IMR-90 (cell line): ENCODE results near the gene EIF2A.

Experiments
- CEBPB ChIP-seq: IDR thresholded peaks from 2 replicates; pipeline ENCODE4 v1.6.1; 2012; ENCODE audit warnings: low read depth, low read length, improper control_type of control experiment
- CHD1 ChIP-seq: IDR thresholded peaks from 2 replicates; pipeline ENCODE4 v1.6.1; 2012; ENCODE audit warnings: low read depth, low read length, improper control_type of control experiment
- MAZ ChIP-seq: IDR thresholded peaks from 2 replicates; pipeline ENCODE4 v1.6.1; 2012; ENCODE audit warnings: low read depth, mild to moderate bottlenecking, low read length, improper control_type of control experiment, moderate library complexity, borderline replicate concordance
- MXI1 ChIP-seq: IDR thresholded peaks from 2 replicates; pipeline ENCODE4 v1.6.1; 2012; ENCODE audit warnings: low read depth, mild to moderate bottlenecking, low read length, moderate library complexity, borderline replicate concordance
- POLR2A ChIP-seq: IDR thresholded peaks from 2 replicates; pipeline ENCODE4 v1.6.1; 2012; ENCODE audit warnings: mild to moderate bottlenecking, low read depth, low read length
- RAD21 ChIP-seq: IDR thresholded peaks from 2 replicates; pipeline ENCODE4 v1.6.1; 2012; ENCODE audit warnings: low read length, improper control_type of control experiment
- RCOR1 ChIP-seq: IDR thresholded peaks from 2 replicates; pipeline ENCODE4 v1.6.1; 2012; ENCODE audit warnings: mild to moderate bottlenecking, low read length, improper control_type of control experiment; ENCODE audit not compliant: insufficient replicate concordance
- RFX5 ChIP-seq: IDR thresholded peaks from 2 replicates; pipeline ENCODE4 v1.8.0; 2012; ENCODE audit warnings: low read depth, mild to moderate bottlenecking, low read length, moderate library complexity
- SMC3 ChIP-seq: fragments of 150-350 bp; IDR thresholded peaks from 2 replicates; pipeline ENCODE4 v1.6.1; 2016; ENCODE audit warnings: low read depth, mild to moderate bottlenecking, antibody characterized with exemption, low read length, moderate library complexity
- TF ChIP-seq, protein P1 (sequence below): conservative IDR thresholded peaks from 2 replicates; pipeline ENCODE4 v1.5.1; 2012; ENCODE audit warnings: mild to moderate bottlenecking, low read depth, low read length, improper control_type of control experiment
- TF ChIP-seq, protein P2 (sequence below): fragments of 150-350 bp; IDR thresholded peaks from 2 replicates; pipeline ENCODE4 v1.6.1; 2017; ENCODE audit warnings: mild to moderate bottlenecking, antibody characterized with exemption, low read length, low read depth
- TF ChIP-seq, protein P3 (sequence below): fragments of 150-350 bp; IDR thresholded peaks from 2 replicates; pipeline ENCODE4 v1.6.1; 2016; ENCODE audit warnings: low read depth, mild to moderate bottlenecking, low read length, moderate library complexity, borderline replicate concordance

DNA sequence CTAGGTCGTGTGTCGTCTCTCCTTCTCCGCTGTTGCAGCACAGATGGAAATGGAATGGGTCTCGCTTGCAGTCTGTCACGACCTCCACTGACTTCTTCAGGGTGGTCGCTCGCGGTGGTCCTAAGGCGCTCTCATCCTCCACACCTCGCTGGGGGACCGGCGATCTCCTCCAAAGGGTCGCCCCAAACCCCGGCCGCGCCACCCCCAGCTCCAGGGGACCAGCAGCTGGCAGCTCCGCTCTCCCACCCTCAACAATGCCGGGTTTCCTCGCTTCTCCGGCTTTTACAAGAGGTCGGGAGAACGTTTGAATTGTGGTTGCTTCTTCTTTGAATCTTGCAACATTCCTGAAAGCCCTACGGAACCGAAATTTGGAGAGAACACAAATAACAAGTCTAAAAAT is 26.2 kb upstream of the EIF2A start:
- TF ChIP-seq MXI1 (no peak), MAZ (no peak), CEBPB (no peak), POLR2A (no peak), RFX5 (no peak), CHD1 (no peak), SMC3 (no peak), RCOR1 (no peak), RAD21 (no peak)
- TF ChIP-seq, protein P1, sequence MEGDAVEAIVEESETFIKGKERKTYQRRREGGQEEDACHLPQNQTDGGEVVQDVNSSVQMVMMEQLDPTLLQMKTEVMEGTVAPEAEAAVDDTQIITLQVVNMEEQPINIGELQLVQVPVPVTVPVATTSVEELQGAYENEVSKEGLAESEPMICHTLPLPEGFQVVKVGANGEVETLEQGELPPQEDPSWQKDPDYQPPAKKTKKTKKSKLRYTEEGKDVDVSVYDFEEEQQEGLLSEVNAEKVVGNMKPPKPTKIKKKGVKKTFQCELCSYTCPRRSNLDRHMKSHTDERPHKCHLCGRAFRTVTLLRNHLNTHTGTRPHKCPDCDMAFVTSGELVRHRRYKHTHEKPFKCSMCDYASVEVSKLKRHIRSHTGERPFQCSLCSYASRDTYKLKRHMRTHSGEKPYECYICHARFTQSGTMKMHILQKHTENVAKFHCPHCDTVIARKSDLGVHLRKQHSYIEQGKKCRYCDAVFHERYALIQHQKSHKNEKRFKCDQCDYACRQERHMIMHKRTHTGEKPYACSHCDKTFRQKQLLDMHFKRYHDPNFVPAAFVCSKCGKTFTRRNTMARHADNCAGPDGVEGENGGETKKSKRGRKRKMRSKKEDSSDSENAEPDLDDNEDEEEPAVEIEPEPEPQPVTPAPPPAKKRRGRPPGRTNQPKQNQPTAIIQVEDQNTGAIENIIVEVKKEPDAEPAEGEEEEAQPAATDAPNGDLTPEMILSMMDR = no peak
- TF ChIP-seq, protein P2, sequence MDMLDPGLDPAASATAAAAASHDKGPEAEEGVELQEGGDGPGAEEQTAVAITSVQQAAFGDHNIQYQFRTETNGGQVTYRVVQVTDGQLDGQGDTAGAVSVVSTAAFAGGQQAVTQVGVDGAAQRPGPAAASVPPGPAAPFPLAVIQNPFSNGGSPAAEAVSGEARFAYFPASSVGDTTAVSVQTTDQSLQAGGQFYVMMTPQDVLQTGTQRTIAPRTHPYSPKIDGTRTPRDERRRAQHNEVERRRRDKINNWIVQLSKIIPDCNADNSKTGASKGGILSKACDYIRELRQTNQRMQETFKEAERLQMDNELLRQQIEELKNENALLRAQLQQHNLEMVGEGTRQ = no peak
- TF ChIP-seq, protein P3, sequence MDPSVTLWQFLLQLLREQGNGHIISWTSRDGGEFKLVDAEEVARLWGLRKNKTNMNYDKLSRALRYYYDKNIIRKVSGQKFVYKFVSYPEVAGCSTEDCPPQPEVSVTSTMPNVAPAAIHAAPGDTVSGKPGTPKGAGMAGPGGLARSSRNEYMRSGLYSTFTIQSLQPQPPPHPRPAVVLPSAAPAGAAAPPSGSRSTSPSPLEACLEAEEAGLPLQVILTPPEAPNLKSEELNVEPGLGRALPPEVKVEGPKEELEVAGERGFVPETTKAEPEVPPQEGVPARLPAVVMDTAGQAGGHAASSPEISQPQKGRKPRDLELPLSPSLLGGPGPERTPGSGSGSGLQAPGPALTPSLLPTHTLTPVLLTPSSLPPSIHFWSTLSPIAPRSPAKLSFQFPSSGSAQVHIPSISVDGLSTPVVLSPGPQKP = no peak
